ENCODE measurements around the gene CXCL9.
"Not testable (repeated sequence)": the region's sequence is repeated elsewhere in the genome, so short reads cannot be mapped to it uniquely, and the experiment has no call there.

CXCL9 gene

DNA sequence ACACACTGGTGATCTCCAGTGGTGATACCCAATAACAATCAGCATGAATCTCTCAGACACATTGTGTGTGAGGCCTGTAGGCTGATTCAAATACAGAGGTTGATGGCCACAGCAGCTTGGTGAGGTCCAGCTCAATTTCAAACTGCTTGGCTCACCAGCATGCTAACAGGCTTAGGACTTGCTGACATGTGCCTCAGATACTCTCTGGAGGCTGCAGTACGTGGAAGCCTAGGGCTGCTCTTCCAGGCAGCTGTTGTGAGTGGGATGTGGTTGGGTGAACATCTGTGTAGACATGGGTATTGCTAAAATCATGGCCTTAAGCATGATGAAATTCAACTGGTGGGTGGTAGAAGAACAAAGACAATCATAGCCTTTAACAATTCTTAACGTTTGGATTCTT, 4.3 kb downstream of the CXCL9 start:
- no peak for TF ChIP-seq EZH2phosphoT487 (IDR thresholded peaks at IDR 0.05; ENCODE audit: borderline replicate concordance)
- TF ChIP-seq, protein P1, sequence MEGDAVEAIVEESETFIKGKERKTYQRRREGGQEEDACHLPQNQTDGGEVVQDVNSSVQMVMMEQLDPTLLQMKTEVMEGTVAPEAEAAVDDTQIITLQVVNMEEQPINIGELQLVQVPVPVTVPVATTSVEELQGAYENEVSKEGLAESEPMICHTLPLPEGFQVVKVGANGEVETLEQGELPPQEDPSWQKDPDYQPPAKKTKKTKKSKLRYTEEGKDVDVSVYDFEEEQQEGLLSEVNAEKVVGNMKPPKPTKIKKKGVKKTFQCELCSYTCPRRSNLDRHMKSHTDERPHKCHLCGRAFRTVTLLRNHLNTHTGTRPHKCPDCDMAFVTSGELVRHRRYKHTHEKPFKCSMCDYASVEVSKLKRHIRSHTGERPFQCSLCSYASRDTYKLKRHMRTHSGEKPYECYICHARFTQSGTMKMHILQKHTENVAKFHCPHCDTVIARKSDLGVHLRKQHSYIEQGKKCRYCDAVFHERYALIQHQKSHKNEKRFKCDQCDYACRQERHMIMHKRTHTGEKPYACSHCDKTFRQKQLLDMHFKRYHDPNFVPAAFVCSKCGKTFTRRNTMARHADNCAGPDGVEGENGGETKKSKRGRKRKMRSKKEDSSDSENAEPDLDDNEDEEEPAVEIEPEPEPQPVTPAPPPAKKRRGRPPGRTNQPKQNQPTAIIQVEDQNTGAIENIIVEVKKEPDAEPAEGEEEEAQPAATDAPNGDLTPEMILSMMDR (conservative IDR thresholded peaks at IDR 0.05; ENCODE audit: low read length) = no peak
- H3K79me2 ChIP-seq (ENCODE audit: insufficient read depth, low read length) = no peaks in the 10 kb centered on the region
- H3K9me3 ChIP-seq (ENCODE audit: insufficient read depth, low read depth, low read length) = no peaks in the 10 kb centered on the region
- H3K9me2 ChIP-seq (replicated peaks; ENCODE audit: low read depth, low read length) = no peaks in the 10 kb centered on the region
- no peak overlapping the region for H3K4me3 ChIP-seq (ENCODE audit: low read length, poor library complexity, severe bottlenecking)
- no peaks in the 10 kb centered on the region for H3F3A ChIP-seq (ENCODE audit: low read depth)
- H4K20me1 ChIP-seq (ENCODE audit: insufficient read depth, low read length, poor library complexity, severe bottlenecking) = no peaks in the 10 kb centered on the region
- H3K4me1 ChIP-seq (ENCODE audit: insufficient read depth, low read length, poor library complexity, severe bottlenecking) = no peaks in the 10 kb centered on the region
- H3K27me3 ChIP-seq (ENCODE audit: insufficient read depth, low read length, poor library complexity, severe bottlenecking) = no peaks in the 10 kb centered on the region
- H3K4me2 ChIP-seq (ENCODE audit: low read depth, low read length, poor library complexity, severe bottlenecking) = no peak overlapping the region
- no peaks in the 10 kb centered on the region for H3K36me3 ChIP-seq (ENCODE audit: insufficient read depth, low read length)
- H2AFZ ChIP-seq (ENCODE audit: low read length) = no peak overlapping the region
- no peak overlapping the region for H3K9ac ChIP-seq (ENCODE audit: low read depth, low read length, poor library complexity, severe bottlenecking)

DNA sequence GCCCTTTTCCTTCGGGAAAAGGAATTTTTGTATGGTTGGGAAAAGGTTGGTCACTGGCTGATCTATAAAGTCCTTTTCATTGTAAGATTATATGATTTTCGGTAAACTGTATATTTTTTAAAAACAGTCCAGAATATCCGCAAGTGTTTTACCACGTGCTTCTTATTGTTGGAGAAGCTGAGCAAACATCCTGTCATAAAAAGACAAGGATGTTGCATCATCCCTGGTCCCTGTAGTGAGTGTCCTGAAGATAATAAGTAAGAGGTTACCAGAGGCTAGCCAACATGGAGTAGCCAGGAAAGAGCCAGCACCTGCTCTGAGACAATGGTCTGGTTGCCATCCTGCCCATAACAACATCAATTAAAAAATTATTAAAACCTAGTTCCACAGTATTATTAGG, 5.1 kb downstream of the CXCL9 start:
- H3K36me3 ChIP-seq (ENCODE audit: insufficient read depth, low read length) = no peaks in the 10 kb centered on the region
- H3K4me3 ChIP-seq (ENCODE audit: low read length, poor library complexity, severe bottlenecking) = no peak overlapping the region
- H3K4me1 ChIP-seq (ENCODE audit: insufficient read depth, low read length, poor library complexity, severe bottlenecking) = no peaks in the 10 kb centered on the region
- no peaks in the 10 kb centered on the region for H3K27me3 ChIP-seq (ENCODE audit: insufficient read depth, low read length, poor library complexity, severe bottlenecking)
- no peaks in the 10 kb centered on the region for H3F3A ChIP-seq (ENCODE audit: low read depth)
- H3K4me2 ChIP-seq (ENCODE audit: low read depth, low read length, poor library complexity, severe bottlenecking) = no peak overlapping the region
- H2AFZ ChIP-seq (ENCODE audit: low read length) = no peak overlapping the region
- H3K9me2 ChIP-seq (replicated peaks; ENCODE audit: low read depth, low read length) = no peaks in the 10 kb centered on the region
- TF ChIP-seq EZH2phosphoT487 (IDR thresholded peaks at IDR 0.05; ENCODE audit: borderline replicate concordance) = no peak
- H3K9me3 ChIP-seq (ENCODE audit: insufficient read depth, low read depth, low read length) = no peaks in the 10 kb centered on the region
- no peak overlapping the region for H3K9ac ChIP-seq (ENCODE audit: low read depth, low read length, poor library complexity, severe bottlenecking)
- no peaks in the 10 kb centered on the region for H3K79me2 ChIP-seq (ENCODE audit: insufficient read depth, low read length)
- H4K20me1 ChIP-seq (ENCODE audit: insufficient read depth, low read length, poor library complexity, severe bottlenecking) = no peaks in the 10 kb centered on the region

DNA sequence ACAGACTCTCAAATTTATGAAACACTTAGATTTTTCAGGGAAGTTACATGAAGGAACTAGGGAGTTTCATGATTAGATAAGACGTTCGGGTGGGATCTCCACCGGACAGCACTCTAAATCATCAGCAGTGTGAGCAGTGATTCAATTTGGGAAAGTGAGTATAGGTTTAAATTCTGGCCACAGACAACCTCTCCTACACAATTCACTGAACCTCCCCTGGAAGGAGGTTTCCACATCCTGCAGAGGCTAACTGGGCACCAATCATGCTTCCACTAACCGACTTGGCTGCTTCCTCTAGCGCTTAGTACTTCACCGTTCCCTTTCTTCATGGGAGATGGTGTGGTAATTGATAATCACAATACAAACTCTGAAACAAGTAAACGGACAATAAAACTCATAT, 5.6 kb downstream of the CXCL9 start:
- Histone ChIP-seq H3K36me3 (ENCODE audit: insufficient read depth, low read length) (no peaks in the 10 kb centered on the region), H3K27me3 (ENCODE audit: insufficient read depth, low read length, poor library complexity, severe bottlenecking) (no peaks in the 10 kb centered on the region), H3F3A (ENCODE audit: low read depth) (no peaks in the 10 kb centered on the region), H3K4me1 (ENCODE audit: insufficient read depth, low read length, poor library complexity, severe bottlenecking) (no peaks in the 10 kb centered on the region), H3K9ac (ENCODE audit: low read depth, low read length, poor library complexity, severe bottlenecking) (no peak overlapping the region), H3K79me2 (ENCODE audit: insufficient read depth, low read length) (no peaks in the 10 kb centered on the region), H4K20me1 (ENCODE audit: insufficient read depth, low read length, poor library complexity, severe bottlenecking) (no peaks in the 10 kb centered on the region), H3K4me2 (ENCODE audit: low read depth, low read length, poor library complexity, severe bottlenecking) (no peak overlapping the region), H3K9me2 (replicated peaks; ENCODE audit: low read depth, low read length) (no peaks in the 10 kb centered on the region), H2AFZ (ENCODE audit: low read length) (no peak overlapping the region), H3K4me3 (ENCODE audit: low read length, poor library complexity, severe bottlenecking) (no peak overlapping the region), H3K9me3 (ENCODE audit: insufficient read depth, low read depth, low read length) (no peaks in the 10 kb centered on the region)
- no peak for TF ChIP-seq EZH2phosphoT487 (IDR thresholded peaks at IDR 0.05; ENCODE audit: borderline replicate concordance)
- TF ChIP-seq, protein P1 (conservative IDR thresholded peaks at IDR 0.05; ENCODE audit: low read length) = no peak

DNA sequence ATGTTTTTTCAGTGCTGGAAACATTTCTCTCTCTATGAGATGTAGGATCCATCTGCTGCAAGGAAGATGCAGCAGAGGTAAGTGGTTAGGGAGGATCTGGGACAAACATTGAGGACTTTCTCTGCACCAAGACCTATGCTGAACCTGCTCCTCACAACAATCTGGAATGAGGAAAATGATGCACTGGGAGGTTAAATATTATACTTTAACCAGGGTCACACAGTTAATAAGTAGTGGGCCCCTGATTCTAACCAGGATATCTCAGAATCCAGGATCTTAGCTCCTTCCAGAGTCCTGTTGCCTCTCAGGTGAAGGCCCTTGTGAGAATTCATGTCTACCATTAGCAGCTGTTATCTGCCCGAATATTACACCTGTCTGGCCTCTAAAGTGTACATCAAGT, 7.0 kb downstream of the CXCL9 start:
- no peak for TF ChIP-seq EZH2phosphoT487 (IDR thresholded peaks at IDR 0.05; ENCODE audit: borderline replicate concordance)
- TF ChIP-seq, protein P1 (conservative IDR thresholded peaks at IDR 0.05; ENCODE audit: low read length) = no peak
- Histone ChIP-seq H3K4me1 (ENCODE audit: insufficient read depth, low read length, poor library complexity, severe bottlenecking) (no peaks in the 10 kb centered on the region), H3K36me3 (ENCODE audit: insufficient read depth, low read length) (no peaks in the 10 kb centered on the region), H3K9ac (ENCODE audit: low read depth, low read length, poor library complexity, severe bottlenecking) (no peak overlapping the region), H3K9me3 (ENCODE audit: insufficient read depth, low read depth, low read length) (no peaks in the 10 kb centered on the region), H4K20me1 (ENCODE audit: insufficient read depth, low read length, poor library complexity, severe bottlenecking) (no peaks in the 10 kb centered on the region), H3K27me3 (ENCODE audit: insufficient read depth, low read length, poor library complexity, severe bottlenecking) (no peaks in the 10 kb centered on the region), H2AFZ (ENCODE audit: low read length) (no peak overlapping the region), H3F3A (ENCODE audit: low read depth) (no peaks in the 10 kb centered on the region), H3K79me2 (ENCODE audit: insufficient read depth, low read length) (no peaks in the 10 kb centered on the region), H3K4me2 (ENCODE audit: low read depth, low read length, poor library complexity, severe bottlenecking) (no peak overlapping the region), H3K9me2 (replicated peaks; ENCODE audit: low read depth, low read length) (no peaks in the 10 kb centered on the region), H3K4me3 (ENCODE audit: low read length, poor library complexity, severe bottlenecking) (no peak overlapping the region)

DNA sequence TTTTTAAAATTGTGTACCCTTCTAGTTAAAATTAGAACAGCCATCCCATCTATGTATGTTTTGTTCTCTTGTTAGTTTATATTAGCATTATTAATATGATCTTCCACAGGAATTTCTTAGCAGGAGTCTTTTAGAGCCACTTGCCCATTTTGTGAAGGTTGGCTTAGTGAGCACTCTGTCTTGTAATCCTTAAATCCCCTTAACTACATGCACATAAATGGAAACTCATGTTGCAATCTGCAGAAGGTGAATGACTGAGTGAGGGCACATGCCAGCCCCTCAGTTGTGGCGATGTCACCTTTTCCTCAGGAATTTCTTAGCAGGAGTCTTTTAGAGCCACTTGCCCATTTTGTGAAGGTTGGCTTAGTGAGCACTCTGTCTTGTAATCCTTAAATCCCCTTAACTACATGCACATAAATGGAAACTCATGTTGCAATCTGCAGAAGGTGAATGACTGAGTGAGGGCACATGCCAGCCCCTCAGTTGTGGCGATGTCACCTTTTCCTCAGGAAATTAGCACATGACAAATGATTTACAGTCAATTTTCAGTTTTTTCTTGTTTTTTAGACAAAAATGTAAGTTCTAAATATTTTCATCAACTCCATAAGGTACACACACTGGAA, 8.7 kb downstream of the CXCL9 start:
- H3K9me2 ChIP-seq (replicated peaks; ENCODE audit: low read depth, low read length); H3K4me1 ChIP-seq (ENCODE audit: insufficient read depth, low read length, poor library complexity, severe bottlenecking); H3K27me3 ChIP-seq (ENCODE audit: insufficient read depth, low read length, poor library complexity, severe bottlenecking); H2AFZ ChIP-seq (ENCODE audit: low read length); H3K9me3 ChIP-seq (ENCODE audit: insufficient read depth, low read depth, low read length); H4K20me1 ChIP-seq (ENCODE audit: insufficient read depth, low read length, poor library complexity, severe bottlenecking); H3K79me2 ChIP-seq (ENCODE audit: insufficient read depth, low read length); H3K9ac ChIP-seq (ENCODE audit: low read depth, low read length, poor library complexity, severe bottlenecking); H3K36me3 ChIP-seq (ENCODE audit: insufficient read depth, low read length); H3F3A ChIP-seq (ENCODE audit: low read depth); H3K4me3 ChIP-seq (ENCODE audit: low read length, poor library complexity, severe bottlenecking); H3K4me2 ChIP-seq (ENCODE audit: low read depth, low read length, poor library complexity, severe bottlenecking): not testable (repeated sequence)

Data from Loucy (cell line).